ENCODE data around the gene ARHGAP15. TPM values are rescaled to one million over a fixed set of nuclear protein-coding genes. Genes with fewer than 3 reads are reported as not detected.

ARHGAP15 gene
- total and polyA plus RNA-seq, 5 donors from 2014 or later, result 242 to 285 (median 260) TPM

- no peak overlapping the region for H3K4me3 Mint-ChIP-seq
- ATAC-seq (ENCODE audit: low read depth in 2 of 2) (no peak), DNase-seq (no peak)
- no peaks in the 10 kb centered on the region for H3K27me3 Mint-ChIP-seq
- Histone ChIP-seq H3K4me3 (ENCODE audit: low read depth, low read length) (no peak overlapping the region), H3K27me3 (ENCODE audit: control insufficient read depth, insufficient read depth, low read length) (no peaks in the 10 kb centered on the region), H3K4me1 (ENCODE audit: control insufficient read depth, insufficient read depth, low read length, poor library complexity, severe bottlenecking) (peaks cover 6% of the 10 kb centered on the region), H3K9me3 (ENCODE audit: control insufficient read depth in 2 of 2, low read length in 2 of 2) (no peaks in the 10 kb centered on the region), H3K27ac (ENCODE audit: insufficient read depth, low read length, poor library complexity, severe bottlenecking) (no peak overlapping the region), H3K36me3 (ENCODE audit: control insufficient read depth, insufficient read depth, low read length) (peaks cover 43% of the 10 kb centered on the region)
- peak overlapping the region in 1 of 3 donors; percentile 43 for H3K27ac Mint-ChIP-seq
- peaks cover 0 to 2% (median 0%) of the 10 kb centered on the region in 7 donors for H3K9me3 Mint-ChIP-seq
- H3K36me3 Mint-ChIP-seq, result peaks cover 43% of the 10 kb centered on the region
- H3K4me1 Mint-ChIP-seq, result peaks cover 36 to 74% (median 55%) of the 10 kb centered on the region in 4 donors
Measured at GRCh38 chr2:143190431-143190830, 61.2 kb downstream of the ARHGAP15 start.

GRCh38 chr2:143192106-143192505, 62.9 kb downstream of the ARHGAP15 start:
- Histone ChIP-seq H3K27me3 (ENCODE audit: control insufficient read depth, insufficient read depth, low read length) (no peaks in the 10 kb centered on the region), H3K4me3 (ENCODE audit: low read depth, low read length) (no peak overlapping the region), H3K9me3 (ENCODE audit: control insufficient read depth in 2 of 2, low read length in 2 of 2) (no peaks in the 10 kb centered on the region), H3K27ac (ENCODE audit: insufficient read depth, low read length, poor library complexity, severe bottlenecking) (no peak overlapping the region), H3K36me3 (ENCODE audit: control insufficient read depth, insufficient read depth, low read length) (peaks cover 37% of the 10 kb centered on the region), H3K4me1 (ENCODE audit: control insufficient read depth, insufficient read depth, low read length, poor library complexity, severe bottlenecking) (peaks cover 9% of the 10 kb centered on the region)
- peak overlapping the region in 2 of 3 donors; percentile 34 to 59 for H3K27ac Mint-ChIP-seq
- H3K4me1 Mint-ChIP-seq, result peaks cover 21 to 68% (median 54%) of the 10 kb centered on the region in 4 donors
- no peak overlapping the region for H3K4me3 Mint-ChIP-seq
- H3K36me3 Mint-ChIP-seq, result peaks cover 33% of the 10 kb centered on the region
- H3K27me3 Mint-ChIP-seq, result no peaks in the 10 kb centered on the region
- DNase-seq, result no peak
- peaks cover 0 to 2% (median 0%) of the 10 kb centered on the region in 7 donors for H3K9me3 Mint-ChIP-seq
- ATAC-seq (ENCODE audit: low read depth in 2 of 2), result no peak

- ATAC-seq (ENCODE audit: low read depth in 2 of 2) (no peak), DNase-seq (no peak)
- Mint-ChIP-seq H3K36me3 (peaks cover 28% of the 10 kb centered on the region), H3K4me1 (peaks cover 20 to 64% (median 51%) of the 10 kb centered on the region in 4 donors), H3K9me3 (peaks cover 0 to 2% (median 0%) of the 10 kb centered on the region in 7 donors), H3K27ac (peak overlapping the region; percentile 34 to 62 (median 59)), H3K4me3 (peak overlapping the region in 1 of 4 donors; percentile 51), H3K27me3 (no peaks in the 10 kb centered on the region)
- H3K4me3 ChIP-seq (ENCODE audit: low read depth, low read length), result no peak overlapping the region
- H3K27ac ChIP-seq (ENCODE audit: insufficient read depth, low read length, poor library complexity, severe bottlenecking), result no peak overlapping the region
- H3K27me3 ChIP-seq (ENCODE audit: control insufficient read depth, insufficient read depth, low read length), result no peaks in the 10 kb centered on the region
- peaks cover 11% of the 10 kb centered on the region for H3K4me1 ChIP-seq (ENCODE audit: control insufficient read depth, insufficient read depth, low read length, poor library complexity, severe bottlenecking)
- H3K36me3 ChIP-seq (ENCODE audit: control insufficient read depth, insufficient read depth, low read length), result peaks cover 37% of the 10 kb centered on the region
- no peaks in the 10 kb centered on the region for H3K9me3 ChIP-seq (ENCODE audit: control insufficient read depth in 2 of 2, low read length in 2 of 2)
Measured at GRCh38 chr2:143192716-143193115, 63.5 kb downstream of the ARHGAP15 start.

- H3K27me3 ChIP-seq (ENCODE audit: control insufficient read depth, insufficient read depth, low read length), result no peaks in the 10 kb centered on the region
- H3K4me1 ChIP-seq (ENCODE audit: control insufficient read depth, insufficient read depth, low read length, poor library complexity, severe bottlenecking), result peaks cover 14% of the 10 kb centered on the region
- peaks cover 28% of the 10 kb centered on the region for H3K36me3 Mint-ChIP-seq
- peaks cover 37% of the 10 kb centered on the region for H3K36me3 ChIP-seq (ENCODE audit: control insufficient read depth, insufficient read depth, low read length)
- no peaks in the 10 kb centered on the region for H3K27me3 Mint-ChIP-seq
- H3K27ac Mint-ChIP-seq, result peak overlapping the region in 2 of 3 donors; percentile 34 to 62
- H3K4me3 Mint-ChIP-seq, result no peak overlapping the region
- no peak overlapping the region for H3K27ac ChIP-seq (ENCODE audit: insufficient read depth, low read length, poor library complexity, severe bottlenecking)
- peaks cover 0 to 2% (median 0%) of the 10 kb centered on the region in 7 donors for H3K9me3 Mint-ChIP-seq
- no peaks in the 10 kb centered on the region for H3K9me3 ChIP-seq (ENCODE audit: control insufficient read depth in 2 of 2, low read length in 2 of 2)
- peaks cover 24 to 66% (median 50%) of the 10 kb centered on the region in 4 donors for H3K4me1 Mint-ChIP-seq
- H3K4me3 ChIP-seq (ENCODE audit: low read depth, low read length), result no peak overlapping the region
- DNase-seq, result no peak
- no peak for ATAC-seq (ENCODE audit: low read depth in 2 of 2)
Measured at GRCh38 chr2:143193121-143193520, 63.9 kb downstream of the ARHGAP15 start.

GRCh38 chr2:143195511-143195910, 66.3 kb downstream of the ARHGAP15 start:
- no peaks in the 10 kb centered on the region for H3K9me3 ChIP-seq (ENCODE audit: control insufficient read depth in 2 of 2, low read length in 2 of 2)
- Mint-ChIP-seq H3K27ac (peak overlapping the region in 1 of 3 donors; percentile 62), H3K36me3 (peaks cover 36% of the 10 kb centered on the region), H3K27me3 (no peaks in the 10 kb centered on the region), H3K4me1 (peaks cover 37 to 74% (median 49%) of the 10 kb centered on the region in 4 donors), H3K9me3 (peaks cover 0 to 2% (median 0%) of the 10 kb centered on the region in 7 donors), H3K4me3 (no peak overlapping the region)
- DNase-seq (no peak), ATAC-seq (ENCODE audit: low read depth in 2 of 2) (no peak)
- H3K27ac ChIP-seq (ENCODE audit: insufficient read depth, low read length, poor library complexity, severe bottlenecking), result no peak overlapping the region
- peaks cover 32% of the 10 kb centered on the region for H3K36me3 ChIP-seq (ENCODE audit: control insufficient read depth, insufficient read depth, low read length)
- H3K4me3 ChIP-seq (ENCODE audit: low read depth, low read length), result no peak overlapping the region
- no peaks in the 10 kb centered on the region for H3K27me3 ChIP-seq (ENCODE audit: control insufficient read depth, insufficient read depth, low read length)
- H3K4me1 ChIP-seq (ENCODE audit: control insufficient read depth, insufficient read depth, low read length, poor library complexity, severe bottlenecking), result peaks cover 14% of the 10 kb centered on the region

GRCh38 chr2:143204062-143204461, 74.8 kb downstream of the ARHGAP15 start:
- H3K36me3 ChIP-seq (ENCODE audit: control insufficient read depth, insufficient read depth, low read length), result peaks cover 48% of the 10 kb centered on the region
- H3K4me3 Mint-ChIP-seq, result no peak overlapping the region
- DNase-seq (no peak), ATAC-seq (ENCODE audit: low read depth in 2 of 2) (no peak)
- peaks cover 0 to 6% (median 0%) of the 10 kb centered on the region in 7 donors for H3K9me3 Mint-ChIP-seq
- no peak overlapping the region for H3K4me3 ChIP-seq (ENCODE audit: low read depth, low read length)
- H3K4me1 Mint-ChIP-seq, result peaks cover 39 to 69% (median 54%) of the 10 kb centered on the region in 4 donors
- no peaks in the 10 kb centered on the region for H3K27me3 ChIP-seq (ENCODE audit: control insufficient read depth, insufficient read depth, low read length)
- H3K36me3 Mint-ChIP-seq, result peaks cover 63% of the 10 kb centered on the region
- no peaks in the 10 kb centered on the region for H3K27me3 Mint-ChIP-seq
- peaks cover 15% of the 10 kb centered on the region for H3K4me1 ChIP-seq (ENCODE audit: control insufficient read depth, insufficient read depth, low read length, poor library complexity, severe bottlenecking)
- H3K27ac ChIP-seq (ENCODE audit: insufficient read depth, low read length, poor library complexity, severe bottlenecking), result no peak overlapping the region
- peak overlapping the region; percentile 77 to 85 (median 82) for H3K27ac Mint-ChIP-seq
- H3K9me3 ChIP-seq (ENCODE audit: control insufficient read depth in 2 of 2, low read length in 2 of 2), result no peaks in the 10 kb centered on the region

GRCh38 chr2:143205106-143205764, 76.0 kb downstream of the ARHGAP15 start:
- H3K27me3 ChIP-seq (ENCODE audit: control insufficient read depth, insufficient read depth, low read length), result no peaks in the 10 kb centered on the region
- Mint-ChIP-seq H3K4me1 (peaks cover 49 to 67% (median 55%) of the 10 kb centered on the region in 4 donors), H3K9me3 (peaks cover 0 to 8% (median 0%) of the 10 kb centered on the region in 7 donors), H3K27me3 (no peaks in the 10 kb centered on the region), H3K27ac (peak overlapping the region; percentile 48 to 80 (median 77)), H3K36me3 (peaks cover 65% of the 10 kb centered on the region), H3K4me3 (peak overlapping the region in 2 of 4 donors; percentile 3 to 26)
- H3K9me3 ChIP-seq (ENCODE audit: control insufficient read depth in 2 of 2, low read length in 2 of 2), result no peaks in the 10 kb centered on the region
- H3K27ac ChIP-seq (ENCODE audit: insufficient read depth, low read length, poor library complexity, severe bottlenecking), result peak overlapping the region; percentile 25
- DNase-seq (peak in 2 of 3 donors; percentile 58 to 73), ATAC-seq (ENCODE audit: low read depth in 2 of 2) (peak; percentile 76 to 85)
- peaks cover 52% of the 10 kb centered on the region for H3K36me3 ChIP-seq (ENCODE audit: control insufficient read depth, insufficient read depth, low read length)
- peaks cover 15% of the 10 kb centered on the region for H3K4me1 ChIP-seq (ENCODE audit: control insufficient read depth, insufficient read depth, low read length, poor library complexity, severe bottlenecking)
- H3K4me3 ChIP-seq (ENCODE audit: low read depth, low read length), result peak overlapping the region; percentile 49

All from CD4-positive, CD25-positive, alpha-beta regulatory T cell (primary cell).